ENCODE data around the gene INVS. TPM values are rescaled to one million over a fixed set of nuclear protein-coding genes. Genes with fewer than 3 reads are reported as not detected.

The INVS gene
- total RNA-seq, 3 donors from 2014 or later (not counting 1 experiment from before 2014, with no cell fraction given) = 24.5 to 30.6 (median 27.4) TPM

DNA sequence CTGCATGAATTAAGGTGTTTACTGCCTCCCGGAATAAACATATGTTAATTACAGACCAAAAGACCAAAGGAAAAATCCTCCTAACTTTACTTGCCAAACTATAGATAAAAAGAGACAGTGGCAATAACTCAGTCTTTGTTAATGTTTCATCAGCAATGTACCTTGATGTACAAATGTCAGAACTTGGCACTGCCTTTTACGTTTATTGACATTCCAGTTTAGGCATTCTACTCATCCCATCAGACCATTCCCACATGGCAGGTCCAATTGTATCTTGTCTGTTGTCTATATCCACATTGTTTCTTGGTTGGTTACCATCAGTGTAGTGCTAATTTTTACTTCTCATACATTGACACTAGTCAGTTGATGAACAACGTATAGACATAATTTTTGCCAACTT lies 168.2 kb downstream of the INVS start:
- peaks cover 7% of the 10 kb centered on the region for H3K36me3 Mint-ChIP-seq
- H3K27me3 ChIP-seq (ENCODE audit: control insufficient read depth, insufficient read depth, low read length) = no peaks in the 10 kb centered on the region
- H3K36me3 ChIP-seq (ENCODE audit: control insufficient read depth, insufficient read depth, low read length) = peaks cover 6% of the 10 kb centered on the region
- H3K9me3 Mint-ChIP-seq = no peaks in the 10 kb centered on the region
- intact Hi-C loops (cut with micrococcal nuclease) = no loop called here
- H3K27ac ChIP-seq (ENCODE audit: low read length) = no peak overlapping the region
- no peak overlapping the region for H3K4me3 ChIP-seq (ENCODE audit: low read length)
- H3K9me3 ChIP-seq (ENCODE audit: control insufficient read depth, insufficient read depth, low read length) = no peaks in the 10 kb centered on the region
- no peaks in the 10 kb centered on the region for H3K27me3 Mint-ChIP-seq (ENCODE audit: low read depth in 2 of 2)
- WGBS (ENCODE audit: insufficient coverage) = 93% methylated on average over 3 of the region's 3 CpGs
- H3K4me1 ChIP-seq (ENCODE audit: control insufficient read depth, insufficient read depth, low read length) = no peaks in the 10 kb centered on the region
- H3K4me1 Mint-ChIP-seq = no peaks in the 10 kb centered on the region
- no peak for TF ChIP-seq CTCF (IDR thresholded peaks at IDR 0.05)
- no peak for DNase-seq
- no peak overlapping the region for H3K27ac Mint-ChIP-seq
- no peak for ATAC-seq
- no peak overlapping the region for H3K4me3 Mint-ChIP-seq

DNA sequence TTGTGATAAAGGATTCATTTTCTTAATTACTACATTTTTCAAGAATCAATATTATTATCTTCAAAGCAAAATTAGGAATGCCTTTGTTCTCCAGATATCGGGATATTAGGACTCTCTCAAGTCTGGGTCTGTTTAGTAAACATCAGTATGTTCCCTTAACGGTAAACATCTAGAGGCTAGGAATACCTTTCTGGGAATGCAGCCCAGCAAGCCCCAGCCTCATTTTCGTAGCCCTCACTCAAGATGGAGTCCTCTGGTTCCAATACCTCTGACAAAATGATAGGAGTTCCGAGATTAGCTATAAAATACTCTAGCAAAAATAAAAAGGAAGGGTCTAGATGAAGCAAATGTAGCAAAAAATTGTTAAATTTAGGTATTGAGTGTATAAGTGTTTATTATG lies 169.2 kb downstream of the INVS start:
- peaks cover 5% of the 10 kb centered on the region for H3K36me3 Mint-ChIP-seq
- 97% methylated on average over 3 of the region's 4 CpGs for WGBS (ENCODE audit: insufficient coverage)
- Histone ChIP-seq H3K4me3 (ENCODE audit: low read length) (no peak overlapping the region), H3K27me3 (ENCODE audit: control insufficient read depth, insufficient read depth, low read length) (no peaks in the 10 kb centered on the region), H3K36me3 (ENCODE audit: control insufficient read depth, insufficient read depth, low read length) (peaks cover 9% of the 10 kb centered on the region), H3K9me3 (ENCODE audit: control insufficient read depth, insufficient read depth, low read length) (no peaks in the 10 kb centered on the region), H3K4me1 (ENCODE audit: control insufficient read depth, insufficient read depth, low read length) (no peaks in the 10 kb centered on the region), H3K27ac (ENCODE audit: low read length) (no peak overlapping the region)
- DNase-seq = no peak
- no peaks in the 10 kb centered on the region for H3K4me1 Mint-ChIP-seq
- no peak for ATAC-seq
- no peaks in the 10 kb centered on the region for H3K9me3 Mint-ChIP-seq
- intact Hi-C loops (cut with micrococcal nuclease) = no loop called here
- H3K27me3 Mint-ChIP-seq (ENCODE audit: low read depth in 2 of 2) = no peaks in the 10 kb centered on the region
- H3K27ac Mint-ChIP-seq = no peak overlapping the region
- H3K4me3 Mint-ChIP-seq = no peak overlapping the region
- TF ChIP-seq CTCF (IDR thresholded peaks at IDR 0.05) = no peak

- Mint-ChIP-seq H3K27me3 (ENCODE audit: low read depth in 2 of 2) (no peaks in the 10 kb centered on the region), H3K27ac (no peak overlapping the region), H3K36me3 (no peaks in the 10 kb centered on the region), H3K4me1 (no peaks in the 10 kb centered on the region), H3K4me3 (no peak overlapping the region), H3K9me3 (no peaks in the 10 kb centered on the region)
- H3K27me3 ChIP-seq (ENCODE audit: control insufficient read depth, insufficient read depth, low read length) = no peaks in the 10 kb centered on the region
- no peak overlapping the region for H3K27ac ChIP-seq (ENCODE audit: low read length)
- intact Hi-C loops (cut with micrococcal nuclease) = no loop called here
- ATAC-seq = no peak
- H3K4me3 ChIP-seq (ENCODE audit: low read length) = no peak overlapping the region
- TF ChIP-seq CTCF (IDR thresholded peaks at IDR 0.05) = no peak
- DNase-seq = no peak
- H3K4me1 ChIP-seq (ENCODE audit: control insufficient read depth, insufficient read depth, low read length) = no peaks in the 10 kb centered on the region
- WGBS (ENCODE audit: insufficient coverage) = 100% methylated on average over 1 of the region's 1 CpG
- no peaks in the 10 kb centered on the region for H3K9me3 ChIP-seq (ENCODE audit: control insufficient read depth, insufficient read depth, low read length)
- H3K36me3 ChIP-seq (ENCODE audit: control insufficient read depth, insufficient read depth, low read length) = peaks cover 9% of the 10 kb centered on the region
These were observed 170.6 kb downstream of the INVS start for GRCh38 chr9:100269656-100270055.

- no peak overlapping the region for H3K4me3 Mint-ChIP-seq
- Histone ChIP-seq H3K4me1 (ENCODE audit: control insufficient read depth, insufficient read depth, low read length) (no peaks in the 10 kb centered on the region), H3K27ac (ENCODE audit: low read length) (no peak overlapping the region), H3K4me3 (ENCODE audit: low read length) (no peak overlapping the region), H3K27me3 (ENCODE audit: control insufficient read depth, insufficient read depth, low read length) (no peaks in the 10 kb centered on the region), H3K9me3 (ENCODE audit: control insufficient read depth, insufficient read depth, low read length) (no peaks in the 10 kb centered on the region), H3K36me3 (ENCODE audit: control insufficient read depth, insufficient read depth, low read length) (peaks cover 10% of the 10 kb centered on the region)
- no peaks in the 10 kb centered on the region for H3K27me3 Mint-ChIP-seq (ENCODE audit: low read depth in 2 of 2)
- TF ChIP-seq CTCF (IDR thresholded peaks at IDR 0.05) = no peak
- no peak for ATAC-seq
- H3K27ac Mint-ChIP-seq = no peak overlapping the region
- intact Hi-C loops (cut with micrococcal nuclease) = no loop called here
- peaks cover 18% of the 10 kb centered on the region for H3K36me3 Mint-ChIP-seq
- DNase-seq = no peak
- 100% methylated on average over 2 of the region's 5 CpGs for WGBS (ENCODE audit: insufficient coverage)
- H3K4me1 Mint-ChIP-seq = no peaks in the 10 kb centered on the region
- H3K9me3 Mint-ChIP-seq = no peaks in the 10 kb centered on the region
These were observed 178.3 kb downstream of the INVS start for GRCh38 chr9:100277166-100277979.

Data from natural killer cell (primary cell).